ENCODE results near the gene FAF1.

FAF1 gene

DNA sequence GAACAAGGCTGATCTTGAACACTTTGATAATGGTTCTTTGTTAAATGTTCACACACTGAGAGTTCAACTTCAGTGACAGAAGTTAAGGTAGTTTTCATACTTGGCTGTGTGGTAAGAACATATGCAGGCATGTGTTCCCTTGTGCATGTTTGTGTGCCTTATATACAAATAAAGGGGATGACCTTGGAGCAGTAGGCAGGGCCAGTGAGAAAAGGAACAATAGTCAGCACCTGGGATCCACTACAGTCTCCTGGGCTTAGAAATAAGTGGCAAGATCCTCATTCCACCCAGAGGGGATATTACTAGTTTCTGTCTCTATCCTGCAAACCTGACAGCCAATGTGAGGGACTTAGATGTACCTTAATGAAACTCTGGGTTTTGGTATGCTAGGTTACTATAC is 486.6 kb downstream of the FAF1 start:
- DNase-seq = no peak

GRCh38 chr1:50471967-50472366 is 488.1 kb downstream of the FAF1 start:
- no peak for DNase-seq

DNA sequence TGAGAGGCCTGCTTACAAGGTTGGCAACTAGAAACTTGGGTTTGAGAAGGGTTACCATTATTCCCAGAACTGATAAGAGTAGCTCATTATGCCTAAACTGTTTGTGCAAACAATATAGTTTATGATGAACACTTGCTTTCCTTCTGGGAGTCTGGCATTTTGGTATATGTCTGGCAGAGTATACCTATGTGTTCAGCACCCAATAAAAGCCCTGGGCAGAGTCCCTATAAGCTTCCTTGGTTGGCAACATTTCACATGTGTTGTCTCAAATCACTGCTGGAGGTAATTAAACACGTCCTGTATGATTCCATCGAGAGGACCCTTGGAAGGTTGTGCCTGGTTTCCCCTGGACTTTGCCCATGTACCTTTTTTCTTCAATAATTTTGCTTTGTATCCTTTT is 497.1 kb downstream of the FAF1 start:
- DNase-seq = no peak

GRCh38 chr1:50458507-50458906 is 501.6 kb downstream of the FAF1 start:
- DNase-seq = no peak

GRCh38 chr1:50454911-50455310 is 505.2 kb downstream of the FAF1 start:
- no peak for DNase-seq

GRCh38 chr1:50453266-50453665 is 506.8 kb downstream of the FAF1 start:
- DNase-seq = no peak

DNA sequence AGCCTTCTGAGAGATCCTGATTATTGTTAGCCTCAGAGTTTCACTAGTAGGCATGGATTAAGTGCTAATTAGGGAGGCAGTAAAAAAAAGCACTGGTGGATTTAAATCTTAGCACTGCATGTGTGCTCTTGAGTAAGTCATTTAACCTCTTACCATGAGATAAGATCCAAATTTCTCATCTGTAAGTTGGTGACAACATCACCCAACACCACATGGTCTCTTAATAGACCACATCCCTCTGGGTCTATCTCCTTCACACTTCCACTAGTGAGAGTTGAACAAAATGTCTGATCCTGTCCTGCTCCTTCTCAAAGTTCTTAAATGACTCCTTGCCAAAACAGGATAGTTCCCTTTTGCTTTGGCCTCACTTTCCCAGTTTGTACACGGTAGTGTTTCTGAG is 507.4 kb downstream of the FAF1 start:
- no peak for DNase-seq

DNA sequence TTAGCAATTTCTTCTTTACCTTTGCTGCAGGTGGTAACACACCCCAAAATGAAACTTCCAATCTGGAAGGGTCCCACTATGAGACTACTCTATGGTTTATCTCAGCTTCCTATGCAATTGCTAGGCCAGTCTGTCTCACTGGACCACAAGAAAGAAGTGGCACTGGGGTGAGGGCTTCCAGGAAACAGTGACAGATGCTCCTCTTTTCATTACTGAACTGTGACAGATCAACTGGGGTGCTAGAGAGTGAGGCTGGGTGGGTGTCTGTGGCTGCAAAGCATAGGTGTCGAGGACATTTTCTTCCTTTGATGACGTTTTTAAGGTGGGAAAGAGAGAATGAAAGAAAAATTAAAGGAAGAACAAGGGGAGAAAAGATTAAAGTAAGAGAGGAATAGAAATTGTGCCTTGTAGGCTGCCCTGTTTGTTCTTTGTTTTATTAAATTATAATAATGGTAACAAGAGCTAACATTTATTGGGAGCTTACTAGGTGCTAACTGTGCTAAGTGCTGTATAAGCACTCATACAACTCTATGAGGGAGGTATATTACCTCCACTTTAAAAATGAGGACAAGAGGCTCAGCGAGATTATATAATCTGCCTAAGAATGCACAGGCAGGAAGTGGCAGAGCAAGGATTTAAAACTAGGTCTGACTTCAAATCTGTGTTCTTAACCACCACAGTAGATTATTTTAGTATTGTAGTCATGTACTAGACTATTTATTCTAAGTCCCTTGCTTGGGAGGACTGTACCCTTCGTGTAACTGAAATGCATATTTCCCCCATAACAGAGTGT is 509.0 kb downstream of the FAF1 start:
- no peak for DNase-seq

DNA sequence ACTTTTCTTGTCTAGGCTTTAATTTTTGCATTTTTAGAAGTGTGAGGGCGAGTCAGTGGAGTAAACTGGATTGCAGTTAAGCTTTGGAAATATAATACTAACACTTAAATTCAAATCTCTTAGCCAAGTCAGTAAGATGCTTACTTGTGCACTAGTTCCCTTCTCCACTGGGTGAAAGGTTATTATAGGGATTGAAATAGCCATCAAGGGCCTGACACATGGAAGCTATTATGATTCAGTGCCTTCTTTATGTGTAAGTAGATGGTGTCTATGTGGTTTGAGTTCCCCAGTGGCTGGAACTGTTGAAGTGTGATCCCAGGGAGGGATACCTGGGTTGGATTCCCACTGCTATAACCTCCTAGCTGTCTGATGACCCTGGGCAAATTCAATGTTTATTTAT is 512.1 kb downstream of the FAF1 start:
- DNase-seq = no peak

DNA sequence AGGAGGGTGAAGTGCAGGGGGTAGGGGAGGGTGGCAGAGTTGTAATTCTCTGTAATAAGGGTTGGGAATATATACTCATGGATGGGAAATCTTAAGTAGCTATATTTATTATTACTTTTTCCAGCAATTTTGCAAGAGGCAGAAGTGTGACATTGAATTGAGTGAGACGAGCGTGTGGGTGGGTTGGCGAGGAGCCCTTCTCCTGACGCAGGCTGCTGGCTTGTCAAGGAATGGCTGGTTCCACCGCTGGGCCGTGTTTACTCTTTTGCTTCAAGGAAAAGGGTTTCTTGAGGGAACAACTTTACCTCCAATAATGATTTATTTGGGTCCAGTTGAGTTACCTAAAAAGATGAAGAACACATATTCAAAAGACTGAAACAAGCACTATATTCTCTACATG is 518.9 kb downstream of the FAF1 start:
- no peak for DNase-seq

- no peak for DNase-seq
These were observed 521.1 kb downstream of the FAF1 start for GRCh38 chr1:50438945-50439344.

- DNase-seq = no peak
These were observed 523.6 kb downstream of the FAF1 start for GRCh38 chr1:50436489-50436888.

DNA sequence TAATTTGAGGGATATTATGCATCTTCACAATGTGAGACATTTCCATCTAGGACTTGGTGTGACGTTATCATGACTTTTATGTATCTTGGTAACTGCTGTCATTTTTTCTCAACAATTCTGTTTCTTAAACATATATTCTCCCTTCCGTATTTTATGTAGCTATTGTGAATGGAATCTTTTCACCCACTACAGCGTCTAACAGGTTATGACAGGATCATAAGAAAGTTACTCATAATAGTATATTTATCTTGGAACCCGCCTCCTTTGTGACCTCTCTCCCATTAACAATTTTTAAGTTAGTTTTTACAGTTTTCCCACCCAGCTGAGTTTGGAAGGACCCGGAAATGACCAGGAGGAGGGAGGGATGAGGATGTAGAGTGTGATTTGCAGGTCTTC is 530.1 kb downstream of the FAF1 start:
- no peak for DNase-seq

- no peak for DNase-seq
These were observed 532.0 kb downstream of the FAF1 start for GRCh38 chr1:50427818-50428779.

GRCh38 chr1:50427086-50427817 is 532.8 kb downstream of the FAF1 start:
- no peak for DNase-seq

DNA sequence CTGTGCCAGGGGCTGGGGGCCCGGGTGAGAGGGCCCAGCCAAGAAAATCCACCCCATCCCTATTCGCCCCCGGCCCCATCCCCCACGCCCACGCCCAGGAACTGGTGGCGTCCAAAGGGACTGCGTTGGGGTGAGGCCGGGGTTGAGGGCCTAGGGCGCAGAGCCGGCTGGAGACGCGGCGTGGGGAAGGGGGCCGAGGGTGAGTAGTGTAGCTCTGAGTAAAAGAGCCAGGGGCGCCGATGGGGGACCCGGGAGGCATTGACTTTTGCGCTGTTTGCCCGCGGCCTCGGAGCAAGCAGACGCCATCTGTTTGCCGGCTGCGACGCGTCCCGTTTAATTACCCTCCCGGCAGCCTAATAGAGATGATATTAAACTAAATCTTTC is 533.4 kb downstream of the FAF1 start:
- no peak for DNase-seq

- DNase-seq = no peak
These were observed 533.9 kb downstream of the FAF1 start for GRCh38 chr1:50426108-50426700.

- DNase-seq = no peak
These were observed 534.5 kb downstream of the FAF1 start for GRCh38 chr1:50425376-50426107.

- no peak for DNase-seq
These were observed 535.1 kb downstream of the FAF1 start for GRCh38 chr1:50424884-50425375.

DNA sequence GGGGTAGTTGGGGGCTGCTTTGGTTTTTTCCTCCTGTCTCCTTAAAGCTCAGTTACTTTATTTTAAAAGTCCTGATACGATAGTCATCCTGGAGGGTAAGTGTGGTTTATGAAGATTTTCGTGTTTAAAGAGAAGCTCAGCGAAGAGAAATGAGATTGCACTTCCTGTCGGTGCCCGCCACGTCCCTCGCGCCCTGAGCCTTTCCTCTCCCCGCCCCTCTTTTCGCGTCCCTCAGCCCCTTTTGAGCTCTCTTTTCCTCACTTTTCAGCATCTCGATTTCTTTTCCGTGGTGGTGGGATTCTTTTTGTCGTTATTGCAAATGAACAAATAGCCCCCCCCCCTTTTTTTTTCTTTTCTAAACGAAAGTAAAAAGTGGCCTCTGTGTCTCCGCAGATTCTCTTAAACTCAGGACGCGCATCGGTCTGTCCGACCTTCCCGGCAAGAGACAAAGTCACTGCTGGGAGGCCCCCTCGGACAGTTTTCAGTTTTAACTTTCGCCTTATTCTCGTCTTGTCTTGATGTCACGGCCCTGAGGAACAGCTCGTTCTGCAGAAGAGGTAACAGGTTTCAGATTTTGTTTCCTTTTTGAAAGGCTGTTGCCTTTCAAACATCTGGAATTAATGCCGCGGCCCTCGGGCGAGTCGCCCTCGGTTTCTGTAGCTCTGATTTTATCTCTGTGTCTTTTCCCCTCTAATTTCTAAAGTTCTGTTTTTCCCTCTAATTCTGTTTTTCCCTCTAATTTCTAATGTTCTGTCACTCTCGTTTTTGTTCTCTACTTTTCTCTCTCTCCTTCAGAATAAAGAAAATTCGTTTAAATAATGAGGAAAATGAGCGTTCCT is 535.8 kb downstream of the FAF1 start:
- DNase-seq = peak; percentile 39

- DNase-seq = peak; percentile 63
These were observed 536.4 kb downstream of the FAF1 start for GRCh38 chr1:50423670-50424000.
